Esophagus squamous epithelium (tissue), 4 donors: ENCODE results near the gene CTSW.

Experiments used
- CTCF ChIP-seq, 6 experiments: fragments of 450-650 bp in 4 of 6; fragments of 200-600 bp in 2 of 6; sonication (generic) in 2 of 6; IDR thresholded peaks; one replicate each; pipeline ENCODE4 v1.5.1; 2016 to 2019; ENCODE audit warnings: antibody characterized with exemption in 6 of 6, mild to moderate bottlenecking in 4 of 6, moderate library complexity in 4 of 6
- POLR2A ChIP-seq, 4 donors: fragments of 450-650 bp; IDR thresholded peaks; one replicate each; pipeline ENCODE4 v1.6.1; 2017; ENCODE audit warnings: antibody characterized with exemption in 4 of 4, mild to moderate bottlenecking in 4 of 4, moderate library complexity in 3 of 4

GRCh38 chr11:65844231-65844872 is 35.3 kb upstream of the CTSW start:
- TF ChIP-seq CTCF (IDR thresholded peaks at IDR 0.05) (no peak), POLR2A (IDR thresholded peaks at IDR 0.05) (no peak)
